Measurements from ENCODE around the gene SLAIN1. TPM values are rescaled to one million over a fixed set of nuclear protein-coding genes. Genes with fewer than 3 reads are reported as not detected.

Gene SLAIN1
- total and polyA plus RNA-seq, 2 donors (not counting 1 experiment from before 2014, with no cell fraction given): 12.7 to 29.5 TPM

GRCh38 chr13:77719128-77719527, 21.6 kb downstream of the SLAIN1 start:
- intact Hi-C loops (cut with micrococcal nuclease): no loop called here
- Histone ChIP-seq H3K9me3 (ENCODE audit: control extremely low read depth in 1 of 3, control insufficient read depth in 2 of 3, insufficient read depth in 1 of 3, low read length in 2 of 3) (no peaks in the 10 kb centered on the region), H3K27ac (ENCODE audit: low read length in 2 of 2) (no peak overlapping the region), H3K79me2 (ENCODE audit: control insufficient read depth, insufficient read depth, low read length) (no peaks in the 10 kb centered on the region), H3K9ac (ENCODE audit: low read length) (no peak overlapping the region), H3K4me2 (replicated peaks; ENCODE audit: low read depth, low read length, poor library complexity, severe bottlenecking) (no peak overlapping the region), H3K4me1 (ENCODE audit: control insufficient read depth in 2 of 2, insufficient read depth in 2 of 2, low read length in 2 of 2) (no peaks in the 10 kb centered on the region), H3K4me3 (ENCODE audit: control extremely low read depth in 1 of 5, extremely low read depth in 1 of 5, insufficient read depth in 1 of 5, low read depth in 2 of 5, low read length in 4 of 5) (no peak overlapping the region), H3K36me3 (replicated peaks in 1 of 2; ENCODE audit: control extremely low read depth in 1 of 2, control insufficient read depth in 1 of 2, extremely low read depth in 1 of 2, insufficient read depth in 2 of 2, low read length in 1 of 2) (peaks cover 2 to 8% of the 10 kb centered on the region in 2 experiments), H3K27me3 (replicated peaks in 1 of 4; ENCODE audit: control extremely low read depth in 1 of 4, control insufficient read depth in 3 of 4, insufficient read depth in 4 of 4, low read length in 3 of 4) (no peaks in the 10 kb centered on the region), H2AFZ (ENCODE audit: insufficient read depth, low read depth, low read length, poor library complexity, severe bottlenecking) (no peak overlapping the region), H4K20me1 (ENCODE audit: control insufficient read depth, insufficient read depth, low read length, poor library complexity, severe bottlenecking) (no peaks in the 10 kb centered on the region)
- ChIA-PET CTCF (no interaction called here), POLR2A (no interaction called here)
- DNase-seq (no peak), ATAC-seq (ENCODE audit: low read depth) (no peak)
- H3K27ac Mint-ChIP-seq: no peak overlapping the region
- H3K4me1 Mint-ChIP-seq: peaks cover 14% of the 10 kb centered on the region
- no peaks in the 10 kb centered on the region for H3K9me3 Mint-ChIP-seq (ENCODE audit: insufficient read depth)
- TF ChIP-seq EZH2 (IDR thresholded peaks at IDR 0.05; ENCODE audit: borderline replicate concordance, insufficient read depth, low read depth, low read length, poor library complexity, severe bottlenecking): no peak
- no peak for TF ChIP-seq CTCF (IDR thresholded peaks at IDR 0.05)
- no peaks in the 10 kb centered on the region for H3K27me3 Mint-ChIP-seq
- no peak overlapping the region for H3K4me3 Mint-ChIP-seq

GRCh38 chr13:77720988-77721387, 23.5 kb downstream of the SLAIN1 start:
- H3K4me2 ChIP-seq (replicated peaks; ENCODE audit: low read depth, low read length, poor library complexity, severe bottlenecking): no peak overlapping the region
- Mint-ChIP-seq H3K4me1 (peaks cover 17% of the 10 kb centered on the region), H3K27me3 (no peaks in the 10 kb centered on the region), H3K4me3 (no peak overlapping the region), H3K27ac (no peak overlapping the region), H3K9me3 (ENCODE audit: insufficient read depth) (no peaks in the 10 kb centered on the region)
- ATAC-seq (ENCODE audit: low read depth): no peak
- peaks cover 0 to under 1% (median 0%) of the 10 kb centered on the region in 3 donors for H3K9me3 ChIP-seq (ENCODE audit: control extremely low read depth in 1 of 3, control insufficient read depth in 2 of 3, insufficient read depth in 1 of 3, low read length in 2 of 3)
- no peak overlapping the region for H3K4me3 ChIP-seq (ENCODE audit: control extremely low read depth in 1 of 5, extremely low read depth in 1 of 5, insufficient read depth in 1 of 5, low read depth in 2 of 5, low read length in 4 of 5)
- no peaks in the 10 kb centered on the region for H3K79me2 ChIP-seq (ENCODE audit: control insufficient read depth, insufficient read depth, low read length)
- no peaks in the 10 kb centered on the region for H3K27me3 ChIP-seq (replicated peaks in 1 of 4; ENCODE audit: control extremely low read depth in 1 of 4, control insufficient read depth in 3 of 4, insufficient read depth in 4 of 4, low read length in 3 of 4)
- H3K27ac ChIP-seq (ENCODE audit: low read length in 2 of 2): no peak overlapping the region
- no CpG with 5 or more reads among the region's 5 CpGs for WGBS (ENCODE audit: insufficient coverage)
- ChIA-PET CTCF (no interaction called here), POLR2A (no interaction called here)
- H4K20me1 ChIP-seq (ENCODE audit: control insufficient read depth, insufficient read depth, low read length, poor library complexity, severe bottlenecking): no peaks in the 10 kb centered on the region
- no peak overlapping the region for H2AFZ ChIP-seq (ENCODE audit: insufficient read depth, low read depth, low read length, poor library complexity, severe bottlenecking)
- DNase-seq: no peak
- intact Hi-C loops (cut with micrococcal nuclease): no loop called here
- H3K4me1 ChIP-seq (ENCODE audit: control insufficient read depth in 2 of 2, insufficient read depth in 2 of 2, low read length in 2 of 2): no peaks in the 10 kb centered on the region
- TF ChIP-seq CTCF (IDR thresholded peaks at IDR 0.05) (no peak), EZH2 (IDR thresholded peaks at IDR 0.05; ENCODE audit: borderline replicate concordance, insufficient read depth, low read depth, low read length, poor library complexity, severe bottlenecking) (no peak)
- no peak overlapping the region for H3K9ac ChIP-seq (ENCODE audit: low read length)
- H3K36me3 ChIP-seq (replicated peaks in 1 of 2; ENCODE audit: control extremely low read depth in 1 of 2, control insufficient read depth in 1 of 2, extremely low read depth in 1 of 2, insufficient read depth in 2 of 2, low read length in 1 of 2): peaks cover 2 to 10% of the 10 kb centered on the region in 2 experiments
